Natural killer cell (primary cell): Measurements from ENCODE around the gene NTM. TPM values are rescaled to one million over a fixed set of nuclear protein-coding genes. Genes with fewer than 3 reads are reported as not detected.

Experiments used
- ATAC-seq, 3 donors: fragments of 150-1000 bp in 2 of 3; fragments of 200-7000 bp in 1 of 3; cut with Tn5 transposase; 1 replicate in 1 of 3; 2 replicates in 2 of 3; pipeline ENCODE4 v1.10.0; 2021; ENCODE audit warnings: mild to moderate bottlenecking in 2 of 3, moderate library complexity in 2 of 3
- DNase-seq, 2 donors: peaks; one replicate each; pipeline versions ENCODE4 v3.0.0 to v3.0.0-alpha.2; 2013 to 2021; ENCODE audit warnings: mixed read lengths in 1 of 2
- H3K27ac ChIP-seq: one replicate; pipeline ENCODE4 v1.5.1; 2013; ENCODE audit warnings: mild to moderate bottlenecking, low read length
- H3K27me3 ChIP-seq: one replicate; pipeline ENCODE4 v1.6.1; 2013; ENCODE audit warnings: low read length; ENCODE audit not compliant: control insufficient read depth, insufficient read depth
- H3K36me3 ChIP-seq: one replicate; pipeline ENCODE4 v1.6.1; 2013; ENCODE audit warnings: low read length; ENCODE audit not compliant: control insufficient read depth, insufficient read depth
- H3K4me1 ChIP-seq: one replicate; pipeline ENCODE4 v1.6.1; 2013; ENCODE audit warnings: low read length; ENCODE audit not compliant: control insufficient read depth, insufficient read depth
- H3K4me3 ChIP-seq: one replicate; pipeline ENCODE4 v1.5.1; 2013; ENCODE audit warnings: low read length
- H3K9me3 ChIP-seq: one replicate; pipeline ENCODE4 v1.6.1; 2013; ENCODE audit warnings: low read length; ENCODE audit not compliant: control insufficient read depth, insufficient read depth
- H3K27ac Mint-ChIP-seq, 2 donors: one replicate each; pipeline ENCODE4 v1.8.0; 2022; ENCODE audit warnings: mild to moderate bottlenecking in 2 of 2, mixed read lengths in 2 of 2, moderate library complexity in 1 of 2
- H3K27me3 Mint-ChIP-seq, 2 donors: one replicate each; pipeline ENCODE4 v1.8.0; 2022; ENCODE audit warnings: low read depth in 2 of 2, mixed read lengths in 2 of 2
- H3K36me3 Mint-ChIP-seq: one replicate; pipeline ENCODE4 v1.8.0; 2022; ENCODE audit warnings: mixed read lengths
- H3K4me1 Mint-ChIP-seq, 2 donors: one replicate each; pipeline ENCODE4 v1.8.0; 2022; ENCODE audit warnings: mixed read lengths in 2 of 2
- H3K4me3 Mint-ChIP-seq: one replicate; pipeline ENCODE4 v1.8.0; 2022; ENCODE audit warnings: mild to moderate bottlenecking, moderate library complexity, mixed read lengths
- H3K9me3 Mint-ChIP-seq, 2 donors: one replicate each; pipeline ENCODE4 v1.8.0; 2022; ENCODE audit warnings: mixed read lengths in 2 of 2
- WGBS: methylation state at CpG from one replicate; pipeline ENCODE4 v1.1.7; 2013; ENCODE audit warnings: missing lambda C conversion rate; ENCODE audit not compliant: insufficient coverage; 5-methylcytosine and 5-hydroxymethylcytosine counted together
- intact Hi-C: fragments of 100-400 bp; cut with micrococcal nuclease; formaldehyde crosslinking; loops from one replicate; pipeline ENCODE4 v1.14.2; 2022
- total RNA-seq, 4 donors: library from RNA; stranded (reverse); fragments of 120-200 nt in 1 of 4; gene quantifications; one replicate each; pipeline versions ENCODE4 v1.2.3 to v1.2.4, GENCODE V29; 2013 to 2022
- TF ChIP-seq, protein P1 (sequence below): fragments of 200-600 bp; IDR thresholded peaks from one replicate; pipeline ENCODE4 v1.8.0; 2022; ENCODE audit warnings: antibody characterized with exemption

The NTM gene
- total RNA-seq, 3 donors from 2014 or later (not counting 1 experiment from before 2014, with no cell fraction given), result not detected

DNA sequence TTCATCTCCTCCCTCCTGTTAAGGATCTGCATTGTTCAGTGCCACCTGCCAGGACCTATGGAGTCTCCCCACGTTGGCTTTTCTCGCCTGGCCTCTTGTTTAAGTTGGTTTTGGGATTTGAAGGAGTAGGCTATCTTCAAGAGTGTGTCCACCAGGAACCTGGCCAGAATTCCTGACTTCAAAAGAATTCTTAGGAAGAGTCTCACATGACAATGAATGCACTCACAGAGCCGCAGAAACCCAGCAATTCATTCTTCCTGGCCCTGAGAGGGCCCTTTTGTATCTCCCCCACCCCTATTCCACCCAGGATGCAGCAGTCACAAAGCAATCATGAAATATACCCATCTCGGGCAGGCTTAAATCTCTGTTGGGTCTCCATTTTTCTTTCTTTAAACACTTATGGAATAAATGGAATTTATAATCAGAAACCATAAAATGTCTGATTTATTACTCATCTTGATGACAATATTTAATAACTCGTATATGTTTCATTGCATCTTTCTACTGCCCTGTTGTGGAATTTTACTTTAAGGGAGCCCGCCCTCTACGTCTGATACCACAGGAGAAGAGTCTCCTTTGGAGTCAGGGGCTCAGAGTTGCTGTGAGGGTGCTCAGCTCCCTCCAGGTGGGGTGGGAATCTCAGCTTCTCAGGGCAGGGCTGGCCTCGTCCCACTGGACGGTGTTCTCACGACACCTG is 507.0 kb downstream of the NTM start:
- WGBS, result 82% methylated on average over 9 of the region's 10 CpGs
- Mint-ChIP-seq H3K27ac (no peak overlapping the region), H3K4me3 (no peak overlapping the region), H3K9me3 (no peaks in the 10 kb centered on the region), H3K4me1 (no peaks in the 10 kb centered on the region), H3K36me3 (no peaks in the 10 kb centered on the region), H3K27me3 (no peaks in the 10 kb centered on the region)
- TF ChIP-seq, protein P1, sequence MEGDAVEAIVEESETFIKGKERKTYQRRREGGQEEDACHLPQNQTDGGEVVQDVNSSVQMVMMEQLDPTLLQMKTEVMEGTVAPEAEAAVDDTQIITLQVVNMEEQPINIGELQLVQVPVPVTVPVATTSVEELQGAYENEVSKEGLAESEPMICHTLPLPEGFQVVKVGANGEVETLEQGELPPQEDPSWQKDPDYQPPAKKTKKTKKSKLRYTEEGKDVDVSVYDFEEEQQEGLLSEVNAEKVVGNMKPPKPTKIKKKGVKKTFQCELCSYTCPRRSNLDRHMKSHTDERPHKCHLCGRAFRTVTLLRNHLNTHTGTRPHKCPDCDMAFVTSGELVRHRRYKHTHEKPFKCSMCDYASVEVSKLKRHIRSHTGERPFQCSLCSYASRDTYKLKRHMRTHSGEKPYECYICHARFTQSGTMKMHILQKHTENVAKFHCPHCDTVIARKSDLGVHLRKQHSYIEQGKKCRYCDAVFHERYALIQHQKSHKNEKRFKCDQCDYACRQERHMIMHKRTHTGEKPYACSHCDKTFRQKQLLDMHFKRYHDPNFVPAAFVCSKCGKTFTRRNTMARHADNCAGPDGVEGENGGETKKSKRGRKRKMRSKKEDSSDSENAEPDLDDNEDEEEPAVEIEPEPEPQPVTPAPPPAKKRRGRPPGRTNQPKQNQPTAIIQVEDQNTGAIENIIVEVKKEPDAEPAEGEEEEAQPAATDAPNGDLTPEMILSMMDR, result no peak
- Histone ChIP-seq H3K4me3 (no peak overlapping the region), H3K27ac (no peak overlapping the region), H3K36me3 (no peaks in the 10 kb centered on the region), H3K27me3 (no peaks in the 10 kb centered on the region), H3K9me3 (no peaks in the 10 kb centered on the region), H3K4me1 (no peaks in the 10 kb centered on the region)
- DNase-seq (no peak), ATAC-seq (no peak)
- intact Hi-C loops, result no loop called here

- DNase-seq (no peak), ATAC-seq (no peak)
- Histone ChIP-seq H3K27me3 (no peaks in the 10 kb centered on the region), H3K4me1 (no peaks in the 10 kb centered on the region), H3K36me3 (no peaks in the 10 kb centered on the region), H3K27ac (no peak overlapping the region), H3K9me3 (no peaks in the 10 kb centered on the region), H3K4me3 (no peak overlapping the region)
- H3K27ac Mint-ChIP-seq, result no peak overlapping the region
- intact Hi-C loops, result no loop called here
- WGBS, result 71% methylated on average over 3 of the region's 3 CpGs
- TF ChIP-seq, protein P1, result no peak
- no peaks in the 10 kb centered on the region for H3K4me1 Mint-ChIP-seq
- no peaks in the 10 kb centered on the region for H3K9me3 Mint-ChIP-seq
- H3K4me3 Mint-ChIP-seq, result no peak overlapping the region
- no peaks in the 10 kb centered on the region for H3K27me3 Mint-ChIP-seq
- H3K36me3 Mint-ChIP-seq, result no peaks in the 10 kb centered on the region
Observed at GRCh38 chr11:131880316-131880715, 509.9 kb downstream of the NTM start.

- Histone ChIP-seq H3K4me3 (no peak overlapping the region), H3K27ac (no peak overlapping the region), H3K27me3 (no peaks in the 10 kb centered on the region), H3K9me3 (no peaks in the 10 kb centered on the region), H3K4me1 (no peaks in the 10 kb centered on the region), H3K36me3 (no peaks in the 10 kb centered on the region)
- H3K27ac Mint-ChIP-seq, result no peak overlapping the region
- intact Hi-C loops, result no loop called here
- H3K4me3 Mint-ChIP-seq, result no peak overlapping the region
- H3K4me1 Mint-ChIP-seq, result no peaks in the 10 kb centered on the region
- no peak for DNase-seq
- TF ChIP-seq, protein P1, result no peak
- no peak for ATAC-seq
- WGBS, result 82% methylated on average over 4 of the region's 6 CpGs
- H3K9me3 Mint-ChIP-seq, result no peaks in the 10 kb centered on the region
- H3K27me3 Mint-ChIP-seq, result no peaks in the 10 kb centered on the region
- no peaks in the 10 kb centered on the region for H3K36me3 Mint-ChIP-seq
Observed at GRCh38 chr11:131880976-131881375, 510.6 kb downstream of the NTM start.

DNA sequence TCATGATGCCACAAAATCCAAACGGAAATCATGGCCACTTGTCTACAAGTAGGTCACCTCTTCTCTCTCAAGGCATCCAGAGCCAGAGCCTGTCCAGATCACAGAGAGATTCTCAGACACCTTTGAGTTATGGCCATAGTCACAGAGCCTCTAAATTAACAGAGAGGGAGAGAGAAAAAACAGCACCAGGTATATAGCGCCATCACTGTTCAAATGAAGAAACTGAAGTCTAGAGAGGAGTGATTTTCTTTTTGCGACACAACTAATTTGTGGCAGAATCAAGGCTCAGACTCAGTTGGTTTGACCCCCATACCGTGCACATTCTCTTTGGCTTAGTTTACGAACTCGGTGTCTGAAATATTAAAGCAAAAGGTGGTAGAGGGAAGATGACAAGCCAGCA is 512.9 kb downstream of the NTM start:
- no peak overlapping the region for H3K4me3 Mint-ChIP-seq
- Histone ChIP-seq H3K4me1 (no peaks in the 10 kb centered on the region), H3K27me3 (no peaks in the 10 kb centered on the region), H3K4me3 (no peak overlapping the region), H3K36me3 (no peaks in the 10 kb centered on the region), H3K27ac (no peak overlapping the region), H3K9me3 (no peaks in the 10 kb centered on the region)
- no peaks in the 10 kb centered on the region for H3K27me3 Mint-ChIP-seq
- DNase-seq (no peak), ATAC-seq (no peak)
- H3K36me3 Mint-ChIP-seq, result no peaks in the 10 kb centered on the region
- intact Hi-C loops, result no loop called here
- H3K9me3 Mint-ChIP-seq, result no peaks in the 10 kb centered on the region
- WGBS, result 86% methylated on average over 6 of the region's 6 CpGs
- no peaks in the 10 kb centered on the region for H3K4me1 Mint-ChIP-seq
- H3K27ac Mint-ChIP-seq, result no peak overlapping the region
- TF ChIP-seq, protein P1, result no peak
